HCT116 (cell line): ENCODE data around the gene ACACB. TPM values are rescaled to one million over a fixed set of nuclear protein-coding genes. Genes with fewer than 3 reads are reported as not detected.

Source experiments
- ATAC-seq: fragments of 200-7000 bp; cut with Tn5 transposase; 2 replicates; pipeline ENCODE4 v1.9.1; 2020; ENCODE audit warnings: mild to moderate bottlenecking, moderate library complexity
- BruUV-seq: library from RNA; stranded (reverse); fragments of 400-500 nt; replicated peaks from 2 replicates; lab custom pipeline; 2021; lab: Mats Ljungman, UMichigan
- CTCF ChIA-PET: fragments of 300-600 bp; sonication (Branson Sonifier 250); formaldehyde crosslinking; loops from one replicate; lab custom pipeline; 2021; ENCODE audit warnings: antibody characterized with exemption; lab: Charles Lee
- POLR2A ChIA-PET: fragments of 300-600, 350-600 bp; sonication (Branson Sonifier 250); formaldehyde crosslinking; loops from one replicate; lab custom pipeline; 2021; ENCODE audit warnings: antibody characterized with exemption; lab: Charles Lee
- RAD21 ChIA-PET, 2 experiments: fragments of 300-600 bp; sonication (Branson Sonifier 250); formaldehyde crosslinking; loops; one replicate each; lab custom pipeline; 2023; ENCODE audit warnings: low total read pairs in 2 of 2; ENCODE audit not compliant: uncharacterized antibody in 2 of 2, unreplicated experiment in 2 of 2, low non-redundant PET in 1 of 2; lab: Charles Lee
- DNase-seq: peaks from one replicate; pipeline ENCODE4 v3.0.0-alpha.2; 2010; ENCODE audit warnings: low read depth, low spot score
- H2AFZ ChIP-seq: fragments of 200-600 bp; shearing (Covaris generic), sonication (generic); 2 replicates; pipeline ENCODE4 v1.6.1; 2017; ENCODE audit warnings: low read depth, mixed run types, mixed read lengths, antibody characterized with exemption, low read length; ENCODE audit not compliant: poor library complexity, severe bottlenecking
- H3K27ac ChIP-seq: 2 replicates; pipeline ENCODE4 v1.5.1; 2012; ENCODE audit warnings: low read depth, low read length
- H3K27me3 ChIP-seq: fragments of 200-600 bp; sonication (generic); 2 replicates; pipeline ENCODE4 v1.6.1; 2016; ENCODE audit warnings: mixed run types, low read length, mixed read lengths; ENCODE audit not compliant: insufficient read depth
- H3K36me3 ChIP-seq, 2 experiments: fragments of 200-500 bp in 1 of 2; fragments of 200-600 bp in 1 of 2; sonication (Bioruptor generic) in 1 of 2; sonication (generic) in 1 of 2; 2 replicates each; pipeline versions ENCODE4 v1.5.1 to v1.6.1; 2014 to 2016; ENCODE audit warnings: low read length in 2 of 2, inconsistent platforms in 1 of 2, mixed read lengths in 1 of 2, mixed run types in 1 of 2; ENCODE audit not compliant: insufficient read depth in 2 of 2, control insufficient read depth in 1 of 2
- H3K4me1 ChIP-seq, 2 experiments: fragments of 200-600 bp in 1 of 2; sonication (generic) in 1 of 2; 2 replicates each; pipeline versions ENCODE4 v1.5.1 to v1.6.1; 2012 to 2017; ENCODE audit warnings: low read length in 2 of 2, inconsistent platforms in 1 of 2, mild to moderate bottlenecking in 1 of 2, mixed read lengths in 1 of 2, mixed run types in 1 of 2, moderate library complexity in 1 of 2; ENCODE audit not compliant: insufficient read depth in 2 of 2, control insufficient read depth in 1 of 2
- H3K4me2 ChIP-seq: fragments of 200-600 bp; sonication (generic); 2 replicates; pipeline ENCODE4 v1.6.1; 2017; ENCODE audit warnings: mixed run types, low read length, mixed read lengths
- H3K4me3 ChIP-seq, 2 experiments: fragments of 200-600 bp in 1 of 2; sonication (generic) in 1 of 2; replicated peaks in 1 of 2; 2 replicates each; pipeline ENCODE4 v1.5.1; 2011 to 2016; ENCODE audit warnings: low read length in 2 of 2, control low read depth in 1 of 2, low read depth in 1 of 2, mild to moderate bottlenecking in 1 of 2, mixed read lengths in 1 of 2, mixed run types in 1 of 2
- H3K79me2 ChIP-seq: fragments of 200-600 bp; sonication (generic); 2 replicates; pipeline ENCODE4 v1.6.1; 2017; ENCODE audit warnings: mild to moderate bottlenecking, mixed run types, low read length, moderate library complexity, mixed read lengths; ENCODE audit not compliant: insufficient read depth
- H3K9ac ChIP-seq: fragments of 200-600 bp; sonication (generic); 2 replicates; pipeline ENCODE4 v1.6.1; 2016; ENCODE audit warnings: low read length, mixed read lengths
- H3K9me2 ChIP-seq: fragments of 200-600 bp; sonication (generic), shearing (Covaris generic); 2 replicates; pipeline ENCODE4 v1.6.1; 2017; ENCODE audit warnings: mixed run types, mild to moderate bottlenecking, moderate library complexity; ENCODE audit not compliant: insufficient read depth
- H3K9me3 ChIP-seq, 2 experiments: fragments of 200-500 bp in 1 of 2; fragments of 200-600 bp in 1 of 2; sonication (Bioruptor generic) in 1 of 2; sonication (generic) in 1 of 2; 2 replicates each; pipeline ENCODE4 v1.6.1; 2014 to 2017; ENCODE audit warnings: low read length in 2 of 2, mixed read lengths in 2 of 2, inconsistent platforms in 1 of 2, low read depth in 1 of 2, mild to moderate bottlenecking in 1 of 2, mixed run types in 1 of 2, moderate library complexity in 1 of 2; ENCODE audit not compliant: control insufficient read depth in 1 of 2, insufficient read depth in 1 of 2
- H4K20me1 ChIP-seq: fragments of 200-600 bp; sonication (generic), shearing (Covaris generic); 2 replicates; pipeline ENCODE4 v1.6.1; 2017; ENCODE audit warnings: mixed run types, mild to moderate bottlenecking, moderate library complexity; ENCODE audit not compliant: insufficient read depth
- ATF3 ChIP-seq: IDR thresholded peaks from 2 replicates; pipeline ENCODE4 v1.6.1; 2012
- CBX3 ChIP-seq: IDR thresholded peaks from 2 replicates; pipeline ENCODE4 v1.6.1; 2012; ENCODE audit warnings: low read depth
- CEBPB ChIP-seq: IDR thresholded peaks from 2 replicates; pipeline ENCODE4 v1.6.1; 2012; ENCODE audit warnings: low read depth
- CTCF ChIP-seq, 3 experiments: fragments of 200-600 bp in 1 of 3; sonication (generic) in 1 of 3; IDR thresholded peaks in 2 of 3; conservative IDR thresholded peaks in 1 of 3; 2 replicates each; pipeline ENCODE4 v1.5.1; 2012 to 2017; ENCODE audit warnings: low read depth in 2 of 3, low read length in 2 of 3, antibody characterized with exemption in 1 of 3, borderline replicate concordance in 1 of 3, control low read depth in 1 of 3, mild to moderate bottlenecking in 1 of 3, mixed read lengths in 1 of 3, mixed run types in 1 of 3, moderate library complexity in 1 of 3; ENCODE audit not compliant: insufficient read depth in 1 of 3
- EGR1 ChIP-seq: IDR thresholded peaks from 2 replicates; pipeline ENCODE4 v1.6.1; 2012; ENCODE audit warnings: low read depth
- FOSL1 ChIP-seq: IDR thresholded peaks from 2 replicates; pipeline ENCODE4 v1.6.1; 2012; ENCODE audit warnings: low read depth
- JUND ChIP-seq: IDR thresholded peaks from 2 replicates; pipeline ENCODE4 v1.6.1; 2012
- MAX ChIP-seq: IDR thresholded peaks from 2 replicates; pipeline ENCODE4 v1.6.1; 2012
- POLR2A ChIP-seq: IDR thresholded peaks from 2 replicates; pipeline ENCODE4 v1.7.0; 2011; ENCODE audit warnings: borderline replicate concordance; ENCODE audit not compliant: insufficient read depth, insufficient read length; ENCODE audit errors: extremely low read depth
- REST ChIP-seq: IDR thresholded peaks from 2 replicates; pipeline ENCODE4 v1.6.1; 2012; ENCODE audit warnings: low read depth
- SP1 ChIP-seq: IDR thresholded peaks from 2 replicates; pipeline ENCODE4 v1.6.1; 2012; ENCODE audit warnings: low read depth
- SRF ChIP-seq: IDR thresholded peaks from 2 replicates; pipeline ENCODE4 v1.6.1; 2012; ENCODE audit warnings: low read depth
- ZFX ChIP-seq: fragments of 450-650 bp; IDR thresholded peaks from 2 replicates; pipeline ENCODE4 v1.6.1; 2017
- ZNF274 ChIP-seq: fragments of 200-500 bp; sonication (Bioruptor generic); IDR thresholded peaks from 2 replicates; pipeline ENCODE4 v1.6.1; 2014; ENCODE audit warnings: mild to moderate bottlenecking, low read depth, low read length, inconsistent platforms
- intact Hi-C: fragments of 100-400 bp; cut with micrococcal nuclease; formaldehyde crosslinking; loops from 2 replicates; pipeline ENCODE4 v1.10.0; 2022
- total RNA-seq: library from RNA; stranded (reverse); gene quantifications from one replicate; pipeline ENCODE4 v1.2.1, GENCODE V29; 2021; ENCODE audit not compliant: unreplicated experiment

ACACB gene
- total RNA-seq, 1 experiment from 2014 or later = 11.1 TPM

GRCh38 chr12:109178532-109178931 is 62.1 kb downstream of the ACACB start:
- no peaks in the 10 kb centered on the region for H3K36me3 ChIP-seq
- intact Hi-C loops = no loop called here
- H3K79me2 ChIP-seq = no peaks in the 10 kb centered on the region
- DNase-seq (no peak), ATAC-seq (no peak)
- H3K9me3 ChIP-seq = no peaks in the 10 kb centered on the region
- ChIA-PET POLR2A (no interaction called here), CTCF (no interaction called here), RAD21 (no interaction called here)
- H3K4me1 ChIP-seq = no peaks in the 10 kb centered on the region
- H3K4me2 ChIP-seq = no peak overlapping the region
- BruUV-seq = no TSS peak
- H3K9me2 ChIP-seq = no peaks in the 10 kb centered on the region
- TF ChIP-seq SP1 (no peak), EGR1 (no peak), FOSL1 (no peak), CTCF (IDR thresholded peaks at IDR 0.05 in 2 of 3, conservative IDR thresholded peaks at IDR 0.05 in 1 of 3; ENCODE audit: borderline replicate concordance in 1 of 3, insufficient read depth in 1 of 3, low read depth in 2 of 3, low read length in 2 of 3) (no peak), CBX3 (no peak), REST (no peak), SRF (no peak), CEBPB (no peak), ZNF274 (no peak), ATF3 (no peak), MAX (no peak), ZFX (no peak), JUND (no peak), POLR2A (no peak)
- no peaks in the 10 kb centered on the region for H3K27me3 ChIP-seq
- no peak overlapping the region for H3K9ac ChIP-seq
- H3K4me3 ChIP-seq = no peak overlapping the region
- no peak overlapping the region for H2AFZ ChIP-seq
- no peaks in the 10 kb centered on the region for H4K20me1 ChIP-seq
- H3K27ac ChIP-seq = no peak overlapping the region
